ENCODE data around the gene WDR18.

Gene WDR18

DNA sequence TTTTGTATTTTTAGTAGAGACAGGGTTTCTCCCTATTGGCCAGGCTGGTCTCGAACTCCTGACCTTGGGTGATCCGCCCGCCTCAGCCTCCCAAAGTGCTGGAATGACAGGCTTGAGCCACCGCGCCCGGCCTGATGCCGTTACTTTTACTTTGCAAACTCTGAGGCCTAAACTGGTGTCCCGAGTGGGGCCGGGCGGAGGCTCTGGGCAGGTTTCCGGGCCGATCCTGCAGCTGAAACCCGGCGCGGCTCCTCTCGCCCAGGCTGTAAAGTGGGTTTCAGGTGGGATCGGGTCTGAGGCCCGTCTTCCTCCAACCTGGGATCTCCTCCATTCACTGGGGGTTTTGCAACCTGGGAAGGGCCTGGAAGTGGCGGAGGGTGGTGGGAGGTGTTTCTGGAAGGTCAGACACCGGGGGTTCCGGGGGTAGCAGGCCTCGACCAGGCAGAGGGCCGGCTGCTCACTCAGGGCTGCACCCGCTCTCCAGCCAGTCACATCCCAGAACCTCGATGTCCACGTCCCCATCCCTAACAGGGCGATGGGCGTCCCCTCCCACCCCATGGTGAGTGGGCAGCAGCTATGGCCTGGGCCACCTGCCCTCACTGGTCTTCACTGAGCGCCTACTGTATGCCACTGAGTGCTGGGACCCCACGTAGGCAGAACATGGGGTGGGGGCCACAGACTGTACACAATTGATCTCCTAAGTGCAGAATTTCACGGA lies 21.3 kb upstream of the WDR18 start:
- H3K4me2 ChIP-seq (ENCODE audit: low read length) = no peak overlapping the region
- no peak overlapping the region for H3K27ac ChIP-seq (ENCODE audit: low read depth, low read length, poor library complexity, severe bottlenecking)
- no peaks in the 10 kb centered on the region for H4K20me1 ChIP-seq (ENCODE audit: insufficient read depth, low read length)
- no peaks in the 10 kb centered on the region for H3K4me1 ChIP-seq (ENCODE audit: insufficient read depth, low read length, severe bottlenecking)
- no peak overlapping the region for H2AFZ ChIP-seq (ENCODE audit: low read length)
- H3K4me3 ChIP-seq (ENCODE audit: low read depth, low read length, poor library complexity, severe bottlenecking) = no peak overlapping the region
- H3K9me3 ChIP-seq (ENCODE audit: low read length) = no peaks in the 10 kb centered on the region
- H3F3A ChIP-seq (ENCODE audit: insufficient read depth, low read length) = no peaks in the 10 kb centered on the region
- TF ChIP-seq EZH2 (IDR thresholded peaks at IDR 0.05; ENCODE audit: borderline replicate concordance, low read length) = no peak
- TF ChIP-seq, protein P1, sequence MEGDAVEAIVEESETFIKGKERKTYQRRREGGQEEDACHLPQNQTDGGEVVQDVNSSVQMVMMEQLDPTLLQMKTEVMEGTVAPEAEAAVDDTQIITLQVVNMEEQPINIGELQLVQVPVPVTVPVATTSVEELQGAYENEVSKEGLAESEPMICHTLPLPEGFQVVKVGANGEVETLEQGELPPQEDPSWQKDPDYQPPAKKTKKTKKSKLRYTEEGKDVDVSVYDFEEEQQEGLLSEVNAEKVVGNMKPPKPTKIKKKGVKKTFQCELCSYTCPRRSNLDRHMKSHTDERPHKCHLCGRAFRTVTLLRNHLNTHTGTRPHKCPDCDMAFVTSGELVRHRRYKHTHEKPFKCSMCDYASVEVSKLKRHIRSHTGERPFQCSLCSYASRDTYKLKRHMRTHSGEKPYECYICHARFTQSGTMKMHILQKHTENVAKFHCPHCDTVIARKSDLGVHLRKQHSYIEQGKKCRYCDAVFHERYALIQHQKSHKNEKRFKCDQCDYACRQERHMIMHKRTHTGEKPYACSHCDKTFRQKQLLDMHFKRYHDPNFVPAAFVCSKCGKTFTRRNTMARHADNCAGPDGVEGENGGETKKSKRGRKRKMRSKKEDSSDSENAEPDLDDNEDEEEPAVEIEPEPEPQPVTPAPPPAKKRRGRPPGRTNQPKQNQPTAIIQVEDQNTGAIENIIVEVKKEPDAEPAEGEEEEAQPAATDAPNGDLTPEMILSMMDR (IDR thresholded peaks at IDR 0.05; ENCODE audit: low read length) = no peak
- no peaks in the 10 kb centered on the region for H3K36me3 ChIP-seq (ENCODE audit: insufficient read depth, low read length)
- no peak overlapping the region for H3K9ac ChIP-seq (ENCODE audit: low read length)
- H3K27me3 ChIP-seq (ENCODE audit: insufficient read depth, low read length) = 0 out of 2 replicates have a peak, but pooled peaks cover 15% of the 10 kb centered on the region
- no peaks in the 10 kb centered on the region for H3K9me2 ChIP-seq (ENCODE audit: low read depth, low read length)
- no peaks in the 10 kb centered on the region for H3K79me2 ChIP-seq (ENCODE audit: insufficient read depth, low read length)

DNA sequence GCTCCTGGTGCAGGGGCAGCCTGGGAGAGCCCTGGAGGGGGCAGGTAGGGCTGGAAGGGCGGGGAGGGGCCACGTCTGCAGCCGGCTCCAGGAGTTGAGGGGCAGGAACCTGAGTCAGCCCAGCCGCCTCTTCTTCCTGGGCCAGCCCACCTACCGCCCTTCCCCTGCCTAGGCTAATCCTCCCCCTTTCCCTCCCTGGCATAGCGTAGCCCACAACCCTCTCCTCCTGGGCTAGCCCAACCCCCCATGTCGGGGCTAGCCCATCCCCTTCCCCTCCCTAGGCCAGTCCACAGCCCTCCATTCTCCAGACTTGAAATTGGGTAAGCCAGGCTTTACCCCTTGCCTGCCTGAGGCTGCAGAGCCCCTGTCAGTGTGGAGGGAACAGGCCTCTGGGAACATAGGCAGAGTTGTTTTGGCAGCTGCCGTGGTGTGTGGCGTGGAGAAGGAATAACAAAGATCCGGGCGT lies 20.6 kb upstream of the WDR18 start:
- H3K27me3 ChIP-seq (ENCODE audit: insufficient read depth, low read length) = 0 out of 2 replicates have a peak, but pooled peaks cover 15% of the 10 kb centered on the region
- H3K79me2 ChIP-seq (ENCODE audit: insufficient read depth, low read length) = no peaks in the 10 kb centered on the region
- H3K27ac ChIP-seq (ENCODE audit: low read depth, low read length, poor library complexity, severe bottlenecking) = no peak overlapping the region
- no peaks in the 10 kb centered on the region for H3K36me3 ChIP-seq (ENCODE audit: insufficient read depth, low read length)
- no peaks in the 10 kb centered on the region for H3K4me1 ChIP-seq (ENCODE audit: insufficient read depth, low read length, severe bottlenecking)
- no peaks in the 10 kb centered on the region for H3K9me3 ChIP-seq (ENCODE audit: low read length)
- no peak overlapping the region for H3K4me3 ChIP-seq (ENCODE audit: low read depth, low read length, poor library complexity, severe bottlenecking)
- H2AFZ ChIP-seq (ENCODE audit: low read length) = no peak overlapping the region
- H3K9me2 ChIP-seq (ENCODE audit: low read depth, low read length) = no peaks in the 10 kb centered on the region
- no peak overlapping the region for H3K4me2 ChIP-seq (ENCODE audit: low read length)
- no peak overlapping the region for H3K9ac ChIP-seq (ENCODE audit: low read length)
- no peaks in the 10 kb centered on the region for H4K20me1 ChIP-seq (ENCODE audit: insufficient read depth, low read length)
- no peak for TF ChIP-seq EZH2 (IDR thresholded peaks at IDR 0.05; ENCODE audit: borderline replicate concordance, low read length)
- TF ChIP-seq, protein P1 (IDR thresholded peaks at IDR 0.05; ENCODE audit: low read length) = no peak
- H3F3A ChIP-seq (ENCODE audit: insufficient read depth, low read length) = no peaks in the 10 kb centered on the region

GRCh38 chr19:964116-964520 lies 20.0 kb upstream of the WDR18 start:
- no peaks in the 10 kb centered on the region for H3K79me2 ChIP-seq (ENCODE audit: insufficient read depth, low read length)
- no peaks in the 10 kb centered on the region for H3F3A ChIP-seq (ENCODE audit: insufficient read depth, low read length)
- TF ChIP-seq, protein P1 (IDR thresholded peaks at IDR 0.05; ENCODE audit: low read length) = no peak
- no peak for TF ChIP-seq EZH2 (IDR thresholded peaks at IDR 0.05; ENCODE audit: borderline replicate concordance, low read length)
- no peak overlapping the region for H2AFZ ChIP-seq (ENCODE audit: low read length)
- no peak overlapping the region for H3K9ac ChIP-seq (ENCODE audit: low read length)
- H3K4me2 ChIP-seq (ENCODE audit: low read length) = no peak overlapping the region
- H3K27ac ChIP-seq (ENCODE audit: low read depth, low read length, poor library complexity, severe bottlenecking) = no peak overlapping the region
- H3K9me2 ChIP-seq (ENCODE audit: low read depth, low read length) = no peaks in the 10 kb centered on the region
- no peak overlapping the region for H3K4me3 ChIP-seq (ENCODE audit: low read depth, low read length, poor library complexity, severe bottlenecking)
- H3K9me3 ChIP-seq (ENCODE audit: low read length) = no peaks in the 10 kb centered on the region
- H4K20me1 ChIP-seq (ENCODE audit: insufficient read depth, low read length) = no peaks in the 10 kb centered on the region
- H3K27me3 ChIP-seq (ENCODE audit: insufficient read depth, low read length) = 0 out of 2 replicates have a peak, but pooled peaks cover 15% of the 10 kb centered on the region
- H3K36me3 ChIP-seq (ENCODE audit: insufficient read depth, low read length) = no peaks in the 10 kb centered on the region
- no peaks in the 10 kb centered on the region for H3K4me1 ChIP-seq (ENCODE audit: insufficient read depth, low read length, severe bottlenecking)

All from OCI-LY1 (cell line).